GM12878 (cell line): ENCODE measurements around the gene PRKCB.

Source experiments
- CHD1 ChIP-seq: IDR thresholded peaks from 2 replicates; pipeline ENCODE4 v1.6.1; 2012; ENCODE audit warnings: low read depth, low read length, improper control_type of control experiment
- CTCF ChIP-seq, 3 experiments: IDR thresholded peaks in 2 of 3; conservative IDR thresholded peaks in 1 of 3; 2 replicates each; pipeline ENCODE4 v1.5.1; 2011; ENCODE audit warnings: low read depth in 3 of 3, low read length in 3 of 3, mild to moderate bottlenecking in 3 of 3, control low read depth in 2 of 3, moderate library complexity in 2 of 3, inconsistent platforms in 1 of 3, mixed read lengths in 1 of 3; ENCODE audit not compliant: control insufficient read depth in 2 of 3, insufficient read depth in 1 of 3; ENCODE audit errors: extremely low read depth in 1 of 3
- EZH2 ChIP-seq: IDR thresholded peaks from 2 replicates; pipeline ENCODE4 v1.6.1; 2012; ENCODE audit warnings: low read depth, mild to moderate bottlenecking, control low read depth, inconsistent platforms, low read length, borderline replicate concordance; ENCODE audit not compliant: control insufficient read depth
- MXI1 ChIP-seq: fragments of 150-350 bp; IDR thresholded peaks from 2 replicates; pipeline ENCODE4 v1.6.1; 2011; ENCODE audit warnings: low read depth, mild to moderate bottlenecking, inconsistent platforms, low read length, improper control_type of control experiment
- NFYB ChIP-seq: IDR thresholded peaks from 2 replicates; pipeline ENCODE4 v1.6.1; 2011; ENCODE audit warnings: low read depth, mild to moderate bottlenecking, low read length, improper control_type of control experiment, moderate library complexity; ENCODE audit not compliant: insufficient read depth
- POU2F2 ChIP-seq: IDR thresholded peaks from 3 replicates; pipeline ENCODE4 v1.6.1; 2011; ENCODE audit warnings: low read depth, mild to moderate bottlenecking, low read length, borderline replicate concordance
- RAD21 ChIP-seq: IDR thresholded peaks from 2 replicates; pipeline ENCODE4 v1.6.1; 2011; ENCODE audit warnings: mild to moderate bottlenecking, low read depth, low read length, moderate library complexity; ENCODE audit not compliant: insufficient read depth
- RFX5 ChIP-seq: IDR thresholded peaks from 2 replicates; pipeline ENCODE4 v1.6.1; 2011; ENCODE audit warnings: low read depth, low read length, improper control_type of control experiment
- SMC3 ChIP-seq: IDR thresholded peaks from 2 replicates; pipeline ENCODE4 v1.6.1; 2011; ENCODE audit warnings: low read length, improper control_type of control experiment, borderline replicate concordance
- ZNF24 ChIP-seq: fragments of 450-650 bp; IDR thresholded peaks from 2 replicates; pipeline ENCODE4 v1.6.1; 2017; ENCODE audit warnings: antibody characterized with exemption, mild to moderate bottlenecking

GRCh38 chr16:23833960-23834685, 1.7 kb upstream of the PRKCB start:
- TF ChIP-seq ZNF24 (no peak), NFYB (no peak), SMC3 (no peak), CTCF (IDR thresholded peaks at IDR 0.05 in 2 of 3, conservative IDR thresholded peaks at IDR 0.05 in 1 of 3; ENCODE audit: control insufficient read depth in 2 of 3, extremely low read depth in 1 of 3, insufficient read depth in 1 of 3, low read depth in 3 of 3, low read length in 3 of 3) (no peak), CHD1 (no peak), RAD21 (no peak), MXI1 (no peak), EZH2 (no peak), RFX5 (no peak), POU2F2 (no peak)
